Measurements from ENCODE around the gene ZNF319. TPM values are rescaled to one million over a fixed set of nuclear protein-coding genes. Genes with fewer than 3 reads are reported as not detected.

The ZNF319 gene
- total and polyA plus RNA-seq, 2 of the 13 experiments (the other 11 are each of a cell fraction or from before 2014, with no cell fraction given) = 2.4 to 3.6 TPM

- FAIRE-seq (no peak), ATAC-seq (no peak), DNase-seq (ENCODE audit: low spot score) (no peak)
- Histone ChIP-seq H3K79me2 (ENCODE audit: insufficient read depth, low read length) (no peaks in the 10 kb centered on the region), H3K36me3 (replicated peaks in 1 of 2; ENCODE audit: control insufficient read depth in 1 of 2, insufficient read depth in 2 of 2, low read length in 2 of 2) (peaks cover 13 to 42% of the 10 kb centered on the region in 2 experiments), H3K27ac (ENCODE audit: extremely low read length, insufficient read depth, low read length) (no peak overlapping the region), H3K4me3 (replicated peaks in 1 of 3; ENCODE audit: insufficient read depth in 1 of 3, low read depth in 2 of 3, low read length in 3 of 3) (no peak overlapping the region), H3K4me1 (ENCODE audit: insufficient read depth, low read length) (peaks cover 23% of the 10 kb centered on the region), H3K9ac (ENCODE audit: insufficient read depth, low read depth, low read length) (no peak overlapping the region), H3K9me3 (ENCODE audit: low read length) (no peaks in the 10 kb centered on the region), H2AFZ (ENCODE audit: low read length) (no peak overlapping the region), H4K20me1 (ENCODE audit: insufficient read depth, low read length) (no peaks in the 10 kb centered on the region), H3K4me2 (ENCODE audit: low read depth, low read length) (no peak overlapping the region), H3K27me3 (ENCODE audit: control insufficient read depth in 1 of 2, insufficient read depth in 2 of 2, low read length in 2 of 2) (no peaks in the 10 kb centered on the region)
- 94% methylated on average over 9 of the region's 9 CpGs for WGBS (ENCODE audit: low lambda C conversion rate)
- TF ChIP-seq JARID2 (CRISPR knock-in tag; IDR thresholded peaks at IDR 0.05; ENCODE audit: insufficient replicate concordance) = no peak
- TF ChIP-seq ZNF629 (CRISPR knock-in tag; conservative IDR thresholded peaks at IDR 0.05) = peak; percentile 87
- no peak for TF ChIP-seq ZNF234 (CRISPR knock-in tag; conservative IDR thresholded peaks at IDR 0.05)
- TF ChIP-seq PITX1 (CRISPR knock-in tag; IDR thresholded peaks at IDR 0.05) = no peak
- CTCF ChIA-PET (ENCODE audit: low intra/inter-chr PET ratio, low total read pairs) = no interaction called here
- in situ Hi-C loops (cut with HindIII; ENCODE audit: extremely low pct_ligation_motif_present, low pct_unique_long_range_greater_than_20kb) (no loop called here), intact Hi-C loops (cut with micrococcal nuclease; ENCODE audit: unreplicated experiment) (no loop called here)
- POLR2A ChIA-PET = interaction anchor here (1.5 kb wide), 1 partner anchor 11 kb away, joined by 5 read pairs; no protein-coding TSS in a partner anchor
- TSS peak; percentile 32 for BruUV-seq (replicated peaks)
Observed at GRCh38 chr16:58013201-58013956, 12.9 kb upstream of the ZNF319 start.

GRCh38 chr16:58012481-58012880 is 12.0 kb upstream of the ZNF319 start:
- Histone ChIP-seq H2AFZ (ENCODE audit: low read length) (no peak overlapping the region), H3K36me3 (replicated peaks in 1 of 2; ENCODE audit: control insufficient read depth in 1 of 2, insufficient read depth in 2 of 2, low read length in 2 of 2) (peaks cover 13 to 42% of the 10 kb centered on the region in 2 experiments), H3K9ac (ENCODE audit: insufficient read depth, low read depth, low read length) (no peak overlapping the region), H4K20me1 (ENCODE audit: insufficient read depth, low read length) (no peaks in the 10 kb centered on the region), H3K27ac (ENCODE audit: extremely low read length, insufficient read depth, low read length) (no peak overlapping the region), H3K79me2 (ENCODE audit: insufficient read depth, low read length) (no peaks in the 10 kb centered on the region), H3K4me1 (ENCODE audit: insufficient read depth, low read length) (peaks cover 23% of the 10 kb centered on the region), H3K27me3 (ENCODE audit: control insufficient read depth in 1 of 2, insufficient read depth in 2 of 2, low read length in 2 of 2) (no peaks in the 10 kb centered on the region), H3K4me3 (replicated peaks in 1 of 3; ENCODE audit: insufficient read depth in 1 of 3, low read depth in 2 of 3, low read length in 3 of 3) (no peak overlapping the region), H3K9me3 (ENCODE audit: low read length) (no peaks in the 10 kb centered on the region), H3K4me2 (ENCODE audit: low read depth, low read length) (no peak overlapping the region)
- ATAC-seq (no peak), FAIRE-seq (no peak), DNase-seq (ENCODE audit: low spot score) (no peak)
- CTCF ChIA-PET (ENCODE audit: low intra/inter-chr PET ratio, low total read pairs) = no interaction called here
- intact Hi-C loops (cut with micrococcal nuclease; ENCODE audit: unreplicated experiment) = no loop called here
- no TSS peak for BruUV-seq (replicated peaks)
- POLR2A ChIA-PET = no interaction called here
- WGBS (ENCODE audit: low lambda C conversion rate) = 98% methylated on average over 9 of the region's 9 CpGs
- in situ Hi-C loops (cut with HindIII; ENCODE audit: extremely low pct_ligation_motif_present, low pct_unique_long_range_greater_than_20kb) = no loop called here
- no peak for TF ChIP-seq ZNF251 (CRISPR knock-in tag; IDR thresholded peaks at IDR 0.05)
- no peak for TF ChIP-seq ZSCAN31 (CRISPR knock-in tag; IDR thresholded peaks at IDR 0.05; ENCODE audit: low read depth)
- TF ChIP-seq ZNF468 (CRISPR knock-in tag; IDR thresholded peaks at IDR 0.05) = no peak
- no peak for TF ChIP-seq ZBED4 (CRISPR knock-in tag; IDR thresholded peaks at IDR 0.05; ENCODE audit: borderline replicate concordance)
- TF ChIP-seq POLR2AphosphoS2 (IDR thresholded peaks at IDR 0.05; ENCODE audit: low read depth, low read length) = no peak
- TF ChIP-seq NCOA1 (CRISPR knock-in tag; IDR thresholded peaks at IDR 0.05) = no peak
- no peak for TF ChIP-seq POLR2G (IDR thresholded peaks at IDR 0.05; ENCODE audit: low read depth, low read length)
- TF ChIP-seq ZNF75D (CRISPR knock-in tag; IDR thresholded peaks at IDR 0.05; ENCODE audit: borderline replicate concordance) = no peak
- no peak for TF ChIP-seq SNAPC5 (CRISPR knock-in tag; IDR thresholded peaks at IDR 0.05; ENCODE audit: borderline replicate concordance)
- TF ChIP-seq ZNF24 (IDR thresholded peaks at IDR 0.05) = no peak
